Trophoblast cell (in vitro differentiated cells and primary cell): Measurements from ENCODE around the gene CD226.

Source experiments
- DNase-seq, 2 donors: peaks; one replicate each; pipeline ENCODE4 v3.0.0-alpha.2; 2016
- H2AFZ ChIP-seq: 2 replicates; pipeline ENCODE4 v1.6.1; 2013; ENCODE audit warnings: low read length, moderate library complexity, mild to moderate bottlenecking; ENCODE audit not compliant: insufficient read depth, poor library complexity
- H2AK5ac ChIP-seq: 2 replicates; pipeline ENCODE4 v1.6.1; 2013; ENCODE audit warnings: mild to moderate bottlenecking, low read length
- H2BK120ac ChIP-seq: 2 replicates; pipeline ENCODE4 v1.6.1; 2013; ENCODE audit warnings: low read length, mild to moderate bottlenecking, moderate library complexity; ENCODE audit not compliant: insufficient read depth, poor library complexity
- H2BK12ac ChIP-seq: 2 replicates; pipeline ENCODE4 v1.6.1; 2013; ENCODE audit warnings: mild to moderate bottlenecking, low read length, moderate library complexity
- H2BK5ac ChIP-seq: 2 replicates; pipeline ENCODE4 v1.6.1; 2013; ENCODE audit warnings: low read length, low read depth, moderate library complexity, mild to moderate bottlenecking; ENCODE audit not compliant: poor library complexity
- H3K14ac ChIP-seq: 2 replicates; pipeline ENCODE4 v1.6.1; 2013; ENCODE audit warnings: mild to moderate bottlenecking, low read length
- H3K18ac ChIP-seq: 2 replicates; pipeline ENCODE4 v1.6.1; 2013; ENCODE audit warnings: mild to moderate bottlenecking, low read length
- H3K23ac ChIP-seq: 2 replicates; pipeline ENCODE4 v1.6.1; 2013; ENCODE audit warnings: low read length
- H3K27ac ChIP-seq: 2 replicates; pipeline ENCODE4 v1.5.1; 2013; ENCODE audit warnings: low read depth, mild to moderate bottlenecking, inconsistent platforms, low read length, moderate library complexity
- H3K27me3 ChIP-seq: 2 replicates; pipeline ENCODE4 v1.6.1; 2013; ENCODE audit warnings: inconsistent platforms, mild to moderate bottlenecking, low read length, moderate library complexity; ENCODE audit not compliant: insufficient read depth
- H3K36me3 ChIP-seq, 2 experiments: 1 replicate in 1 of 2; 2 replicates in 1 of 2; pipeline ENCODE4 v1.6.1; 2013; ENCODE audit warnings: low read length in 2 of 2, mild to moderate bottlenecking in 2 of 2, moderate library complexity in 1 of 2; ENCODE audit not compliant: insufficient read depth in 2 of 2, control insufficient read depth in 1 of 2
- H3K4ac ChIP-seq: 2 replicates; pipeline ENCODE4 v1.6.1; 2013; ENCODE audit warnings: low read depth, mild to moderate bottlenecking, low read length, moderate library complexity
- H3K4me1 ChIP-seq, 2 experiments: 1 replicate in 1 of 2; 2 replicates in 1 of 2; pipeline ENCODE4 v1.6.1; 2013; ENCODE audit warnings: low read length in 2 of 2, mild to moderate bottlenecking in 2 of 2, moderate library complexity in 1 of 2; ENCODE audit not compliant: insufficient read depth in 2 of 2, control insufficient read depth in 1 of 2
- H3K4me2 ChIP-seq: 2 replicates; pipeline ENCODE4 v1.6.1; 2013; ENCODE audit warnings: inconsistent platforms, mild to moderate bottlenecking, low read length, moderate library complexity
- H3K4me3 ChIP-seq: 2 replicates; pipeline ENCODE4 v1.5.1; 2013; ENCODE audit warnings: mild to moderate bottlenecking, low read depth, low read length, inconsistent platforms
- H3K79me1 ChIP-seq: one replicate; pipeline ENCODE4 v1.6.1; 2013; ENCODE audit warnings: low read length
- H3K79me2 ChIP-seq: 2 replicates; pipeline ENCODE4 v1.6.1; 2013; ENCODE audit warnings: low read length, mild to moderate bottlenecking; ENCODE audit not compliant: control insufficient read depth, insufficient read depth, poor library complexity
- H3K9ac ChIP-seq: 2 replicates; pipeline ENCODE4 v1.6.1; 2013; ENCODE audit warnings: mild to moderate bottlenecking, low read length
- H3K9me3 ChIP-seq: 2 replicates; pipeline ENCODE4 v1.6.1; 2013; ENCODE audit warnings: low read depth, mild to moderate bottlenecking, control low read depth, inconsistent platforms, low read length; ENCODE audit not compliant: insufficient read depth
- H4K12ac ChIP-seq: 2 replicates; pipeline ENCODE4 v1.6.1; 2013; ENCODE audit warnings: low read depth, mild to moderate bottlenecking, low read length, moderate library complexity
- H4K8ac ChIP-seq: 2 replicates; pipeline ENCODE4 v1.6.1; 2013; ENCODE audit warnings: low read depth, mild to moderate bottlenecking, low read length, moderate library complexity
- H4K91ac ChIP-seq: one replicate; pipeline ENCODE4 v1.6.1; 2013; ENCODE audit warnings: low read depth, mild to moderate bottlenecking, low read length, moderate library complexity
- WGBS: extraction: QIAGEN DNeasy Blood & Tissue Kit; methylation state at CpG from one replicate; pipeline ENCODE4 v1.1.7; 2013; ENCODE audit warnings: missing lambda C conversion rate; ENCODE audit not compliant: insufficient read length, insufficient coverage; ENCODE audit errors: extremely low coverage; 5-methylcytosine and 5-hydroxymethylcytosine counted together

The CD226 gene

DNA sequence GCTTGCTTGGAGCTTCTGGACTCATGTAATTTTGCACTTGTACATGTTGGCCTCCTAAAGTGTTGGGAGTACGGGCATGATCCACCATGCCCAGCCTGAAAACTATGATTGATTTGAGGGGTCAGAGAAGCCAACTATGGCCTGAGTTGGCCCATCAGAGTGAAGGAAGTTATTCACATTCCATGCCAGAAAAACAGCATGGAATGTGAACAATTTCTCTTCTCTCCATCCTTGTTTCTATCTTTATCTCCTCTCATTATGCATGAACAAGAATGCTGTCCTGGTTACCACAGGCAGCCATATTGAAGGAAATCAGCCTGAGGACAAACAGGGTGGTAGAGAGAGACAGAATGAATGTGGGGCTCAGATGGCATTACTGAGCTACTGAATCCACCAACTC lies 3.5 kb upstream of the CD226 start:
- Histone ChIP-seq H3K18ac (no peak overlapping the region), H2BK5ac (no peak overlapping the region), H2BK12ac (no peak overlapping the region), H3K36me3 (no peaks in the 10 kb centered on the region), H3K79me2 (no peaks in the 10 kb centered on the region), H4K91ac (no peak overlapping the region), H2AFZ (no peak overlapping the region), H3K9me3 (peaks cover 5% of the 10 kb centered on the region), H2AK5ac (no peak overlapping the region), H3K79me1 (no peaks in the 10 kb centered on the region), H3K27me3 (no peaks in the 10 kb centered on the region), H3K27ac (no peak overlapping the region), H3K4me1 (peaks cover 0 to 2% of the 10 kb centered on the region in 2 experiments), H3K4ac (no peak overlapping the region), H3K9ac (no peak overlapping the region), H3K4me2 (no peak overlapping the region), H3K4me3 (no peak overlapping the region), H2BK120ac (no peak overlapping the region), H4K12ac (no peak overlapping the region), H4K8ac (no peak overlapping the region), H3K23ac (no peak overlapping the region), H3K14ac (no peak overlapping the region)
- DNase-seq: peak in 1 of 2 donors; percentile 28
- no CpG with 5 or more reads among the region's 1 CpG for WGBS

DNA sequence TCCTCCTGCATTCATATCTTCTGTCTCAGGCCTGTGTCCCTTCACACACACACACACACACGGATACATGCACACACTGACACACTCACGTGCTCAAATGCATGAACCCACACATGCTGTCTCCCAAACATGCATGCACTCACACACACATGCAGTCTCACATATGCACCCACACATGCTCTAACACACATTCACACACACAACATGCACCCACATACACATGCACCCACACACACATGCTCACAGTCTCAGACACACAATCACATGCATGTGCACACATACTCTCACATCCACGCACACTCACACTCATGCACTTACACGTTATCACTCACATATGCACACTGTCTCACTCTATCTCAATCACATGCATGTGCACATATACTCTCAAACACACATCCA lies 1.9 kb upstream of the CD226 start:
- Histone ChIP-seq H3K4me1 (peaks cover 0 to 2% of the 10 kb centered on the region in 2 experiments), H3K79me2 (no peaks in the 10 kb centered on the region), H3K4me2 (no peak overlapping the region), H2BK120ac (no peak overlapping the region), H3K79me1 (no peaks in the 10 kb centered on the region), H3K27me3 (no peaks in the 10 kb centered on the region), H4K8ac (no peak overlapping the region), H3K14ac (no peak overlapping the region), H3K4me3 (peak overlapping the region; percentile 55), H3K9me3 (peaks cover 5% of the 10 kb centered on the region), H3K18ac (no peak overlapping the region), H2BK5ac (no peak overlapping the region), H4K91ac (no peak overlapping the region), H2AK5ac (no peak overlapping the region), H3K23ac (peak overlapping the region; percentile 96), H2BK12ac (no peak overlapping the region), H2AFZ (no peak overlapping the region), H3K36me3 (no peaks in the 10 kb centered on the region), H3K27ac (no peak overlapping the region), H3K4ac (no peak overlapping the region), H4K12ac (no peak overlapping the region), H3K9ac (no peak overlapping the region)
- no CpG with 5 or more reads among the region's 4 CpGs for WGBS
- no peak for DNase-seq

DNA sequence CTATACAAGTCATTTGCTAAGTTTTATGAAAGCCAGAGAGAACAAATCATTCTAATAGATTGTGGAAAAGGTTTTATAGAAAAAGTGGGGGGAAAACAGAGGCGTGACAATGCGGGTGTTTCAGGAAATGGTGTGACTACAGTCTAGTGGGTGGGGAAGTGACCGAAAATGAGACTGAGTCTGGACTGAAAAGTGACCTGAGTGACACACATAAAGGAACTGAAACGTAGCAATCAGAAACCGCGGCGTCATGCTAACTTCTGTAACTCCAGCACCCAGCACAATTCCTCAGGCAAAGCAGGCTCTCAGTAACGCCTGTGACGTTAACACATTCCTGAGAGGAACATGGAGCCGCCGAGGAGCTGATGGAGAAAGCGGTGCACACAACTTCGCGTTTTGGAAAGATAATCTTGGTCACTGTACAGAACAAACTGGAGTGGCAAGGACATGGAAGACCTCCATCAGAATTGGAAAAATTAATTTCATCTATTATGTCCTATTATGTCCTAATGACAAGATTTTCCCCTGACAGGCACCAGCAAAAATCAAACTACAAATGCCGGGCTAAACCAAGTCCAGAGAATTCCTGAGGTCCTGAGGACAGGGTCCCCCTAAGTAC lies 1.4 kb upstream of the CD226 start:
- DNase-seq: peak; percentile 60 to 74
- Histone ChIP-seq H2AK5ac (no peak overlapping the region), H3K4me1 (peaks cover 0 to 2% of the 10 kb centered on the region in 2 experiments), H4K91ac (no peak overlapping the region), H3K14ac (no peak overlapping the region), H3K9ac (no peak overlapping the region), H3K4me3 (no peak overlapping the region), H2BK5ac (no peak overlapping the region), H3K18ac (no peak overlapping the region), H4K8ac (no peak overlapping the region), H3K79me2 (no peaks in the 10 kb centered on the region), H3K36me3 (no peaks in the 10 kb centered on the region), H3K9me3 (peaks cover 5% of the 10 kb centered on the region), H3K4me2 (no peak overlapping the region), H3K27me3 (no peaks in the 10 kb centered on the region), H3K4ac (no peak overlapping the region), H3K27ac (no peak overlapping the region), H4K12ac (no peak overlapping the region), H3K23ac (no peak overlapping the region), H2BK12ac (no peak overlapping the region), H3K79me1 (no peaks in the 10 kb centered on the region), H2AFZ (no peak overlapping the region), H2BK120ac (no peak overlapping the region)
- 100% methylated on average over 2 of the region's 15 CpGs for WGBS

DNA sequence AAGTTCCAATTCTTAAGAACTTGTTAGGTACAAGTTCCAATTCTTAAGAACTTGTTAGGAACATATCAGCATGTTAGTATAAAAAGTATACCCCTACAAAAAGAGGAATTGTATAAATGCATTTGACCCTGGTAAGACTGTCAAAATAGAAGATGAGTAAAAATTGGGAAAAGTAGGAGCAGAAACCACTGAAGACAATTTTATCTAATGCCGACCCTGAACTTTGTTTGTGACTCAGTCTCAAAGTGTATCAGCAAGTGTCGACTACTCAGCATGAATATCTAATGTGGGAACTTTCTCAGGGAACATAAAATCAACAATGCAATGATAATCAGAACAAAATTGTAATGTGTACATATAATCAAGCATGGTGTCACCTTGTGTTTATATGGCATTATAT lies 583 bp upstream of the CD226 start:
- H3K27ac ChIP-seq: no peak overlapping the region
- H2AFZ ChIP-seq: no peak overlapping the region
- no peak overlapping the region for H4K8ac ChIP-seq
- no peaks in the 10 kb centered on the region for H3K36me3 ChIP-seq
- no peaks in the 10 kb centered on the region for H3K79me2 ChIP-seq
- H4K12ac ChIP-seq: no peak overlapping the region
- H2BK120ac ChIP-seq: no peak overlapping the region
- no peak overlapping the region for H2BK12ac ChIP-seq
- H2AK5ac ChIP-seq: no peak overlapping the region
- H3K79me1 ChIP-seq: no peaks in the 10 kb centered on the region
- H3K4me3 ChIP-seq: no peak overlapping the region
- peaks cover 5% of the 10 kb centered on the region for H3K9me3 ChIP-seq
- no peak overlapping the region for H4K91ac ChIP-seq
- no CpG with 5 or more reads among the region's 2 CpGs for WGBS
- no peak for DNase-seq
- no peak overlapping the region for H3K4ac ChIP-seq
- H3K9ac ChIP-seq: no peak overlapping the region
- H3K27me3 ChIP-seq: no peaks in the 10 kb centered on the region
- no peak overlapping the region for H3K14ac ChIP-seq
- peaks cover 0 to 2% of the 10 kb centered on the region in 2 experiments for H3K4me1 ChIP-seq
- H3K4me2 ChIP-seq: no peak overlapping the region
- no peak overlapping the region for H2BK5ac ChIP-seq
- H3K23ac ChIP-seq: no peak overlapping the region
- no peak overlapping the region for H3K18ac ChIP-seq
